Lung (tissue), 12 donors: ENCODE results near the gene NR6A1. TPM values are rescaled to one million over a fixed set of nuclear protein-coding genes. Genes with fewer than 3 reads are reported as not detected.

ENCODE experiments used
- ATAC-seq: fragments of 200-7000 bp; cut with Tn5 transposase; one replicate; pipeline ENCODE4 v1.9.1; 2020; ENCODE audit warnings: moderate number of reproducible peaks; ENCODE audit not compliant: insufficient read depth, low FRiP score
- DNase-seq, 3 donors: peaks; one replicate each; pipeline ENCODE4 v3.0.0-alpha.2; 2013 to 2017
- H3K27ac ChIP-seq, 2 donors: one replicate each; pipeline ENCODE4 v1.5.1; 2013; ENCODE audit warnings: mild to moderate bottlenecking in 2 of 2, moderate library complexity in 2 of 2, control low read depth in 1 of 2, inconsistent platforms in 1 of 2, low read depth in 1 of 2, low read length in 1 of 2
- H3K27me3 ChIP-seq, 3 donors: one replicate each; pipeline ENCODE4 v1.5.1; 2013; ENCODE audit warnings: low read length in 2 of 3; ENCODE audit not compliant: control insufficient read depth in 3 of 3, insufficient read depth in 3 of 3
- H3K36me3 ChIP-seq, 4 donors: one replicate each; pipeline ENCODE4 v1.5.1; 2013; ENCODE audit warnings: low read length in 4 of 4, mild to moderate bottlenecking in 1 of 4, moderate library complexity in 1 of 4; ENCODE audit not compliant: control insufficient read depth in 4 of 4, insufficient read depth in 4 of 4
- H3K4me1 ChIP-seq, 5 donors: one replicate each; pipeline ENCODE4 v1.5.1; 2013; ENCODE audit warnings: low read length in 5 of 5, mild to moderate bottlenecking in 2 of 5, moderate library complexity in 1 of 5; ENCODE audit not compliant: control insufficient read depth in 5 of 5, insufficient read depth in 5 of 5
- H3K4me3 ChIP-seq: one replicate; pipeline ENCODE4 v1.5.1; 2013; ENCODE audit warnings: mild to moderate bottlenecking, control low read depth, moderate library complexity
- H3K9ac ChIP-seq, 2 donors: one replicate each; pipeline ENCODE4 v1.5.1; 2013; ENCODE audit warnings: low read length in 2 of 2, control low read depth in 1 of 2; ENCODE audit not compliant: insufficient read depth in 1 of 2
- H3K9me3 ChIP-seq, 4 donors: one replicate each; pipeline ENCODE4 v1.5.1; 2013; ENCODE audit warnings: low read length in 3 of 4, mild to moderate bottlenecking in 1 of 4, moderate library complexity in 1 of 4; ENCODE audit not compliant: control insufficient read depth in 4 of 4, insufficient read depth in 3 of 4
- WGBS, 2 donors: extraction: QIAGEN DNeasy Blood & Tissue Kit; methylation state at CpG; one replicate each; pipeline ENCODE4 v1.1.7; 2013; 5-methylcytosine and 5-hydroxymethylcytosine counted together
- polyA plus RNA-seq, 2 donors: library from polyadenylated mRNA; stranded (reverse); fragments of 200-250 nt; gene quantifications; one replicate each; pipeline ENCODE4 v1.2.1, GENCODE V29; 2013
- total RNA-seq, 2 donors: library from RNA; depleted of rRNA in 1 of 2; stranded (reverse); fragments of >200 nt in 1 of 2; gene quantifications; one replicate each; pipeline ENCODE4 v1.2.1, GENCODE V29; 2014 to 2021
- TF ChIP-seq, protein P1 (sequence below): IDR thresholded peaks from 2 replicates; pipeline ENCODE4 v1.5.1; 2012; ENCODE audit warnings: mild to moderate bottlenecking; ENCODE audit errors: control extremely low read depth, extremely low read depth
- donor health status: control.
- donor health status: control.
- donor health status: Bipolar disorder and iron deficiency.
- donor health status: healthy.
- donor health status: DM: yes; HTN: yes; CAD: no.

Gene NR6A1
- total and polyA plus RNA-seq, 4 donors = 0.94 to 4.0 (median 2.4) TPM

DNA sequence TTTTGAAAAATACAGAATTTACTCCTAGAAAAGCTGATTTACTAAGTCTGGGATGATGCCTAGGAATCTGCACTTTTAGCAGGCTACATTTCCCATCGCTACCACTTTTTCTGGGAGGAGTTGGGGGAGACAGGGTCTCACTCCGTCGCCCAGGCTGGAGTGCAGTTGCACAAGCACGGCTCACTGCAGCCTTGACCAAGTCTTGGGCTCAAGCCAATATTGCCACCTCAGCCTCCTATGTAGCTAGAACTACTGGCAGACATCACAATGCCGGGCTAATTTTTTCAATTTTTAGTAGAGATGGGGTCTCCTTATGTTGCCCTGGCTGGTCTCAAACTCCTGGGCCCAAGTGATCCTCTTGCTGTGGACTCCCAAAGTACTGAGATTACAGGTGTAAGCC lies 85.9 kb downstream of the NR6A1 start:
- WGBS, 2 donors = 64 to 65% methylated on average over 5 of the region's 5 CpGs
- H3K27ac ChIP-seq = no peak overlapping the region
- H3K4me3 ChIP-seq = no peak overlapping the region
- H3K4me1 ChIP-seq = peaks cover 0 to 7% (median 0%) of the 10 kb centered on the region in 5 donors
- no peaks in the 10 kb centered on the region for H3K9me3 ChIP-seq
- TF ChIP-seq, protein P1, sequence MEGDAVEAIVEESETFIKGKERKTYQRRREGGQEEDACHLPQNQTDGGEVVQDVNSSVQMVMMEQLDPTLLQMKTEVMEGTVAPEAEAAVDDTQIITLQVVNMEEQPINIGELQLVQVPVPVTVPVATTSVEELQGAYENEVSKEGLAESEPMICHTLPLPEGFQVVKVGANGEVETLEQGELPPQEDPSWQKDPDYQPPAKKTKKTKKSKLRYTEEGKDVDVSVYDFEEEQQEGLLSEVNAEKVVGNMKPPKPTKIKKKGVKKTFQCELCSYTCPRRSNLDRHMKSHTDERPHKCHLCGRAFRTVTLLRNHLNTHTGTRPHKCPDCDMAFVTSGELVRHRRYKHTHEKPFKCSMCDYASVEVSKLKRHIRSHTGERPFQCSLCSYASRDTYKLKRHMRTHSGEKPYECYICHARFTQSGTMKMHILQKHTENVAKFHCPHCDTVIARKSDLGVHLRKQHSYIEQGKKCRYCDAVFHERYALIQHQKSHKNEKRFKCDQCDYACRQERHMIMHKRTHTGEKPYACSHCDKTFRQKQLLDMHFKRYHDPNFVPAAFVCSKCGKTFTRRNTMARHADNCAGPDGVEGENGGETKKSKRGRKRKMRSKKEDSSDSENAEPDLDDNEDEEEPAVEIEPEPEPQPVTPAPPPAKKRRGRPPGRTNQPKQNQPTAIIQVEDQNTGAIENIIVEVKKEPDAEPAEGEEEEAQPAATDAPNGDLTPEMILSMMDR = no peak
- H3K36me3 ChIP-seq = peaks cover 0 to 4% (median under 1%) of the 10 kb centered on the region in 4 donors
- H3K27me3 ChIP-seq = no peaks in the 10 kb centered on the region
- peak; percentile 59 to 80 (median 68) for DNase-seq
- no peak for ATAC-seq
- H3K9ac ChIP-seq = no peak overlapping the region

DNA sequence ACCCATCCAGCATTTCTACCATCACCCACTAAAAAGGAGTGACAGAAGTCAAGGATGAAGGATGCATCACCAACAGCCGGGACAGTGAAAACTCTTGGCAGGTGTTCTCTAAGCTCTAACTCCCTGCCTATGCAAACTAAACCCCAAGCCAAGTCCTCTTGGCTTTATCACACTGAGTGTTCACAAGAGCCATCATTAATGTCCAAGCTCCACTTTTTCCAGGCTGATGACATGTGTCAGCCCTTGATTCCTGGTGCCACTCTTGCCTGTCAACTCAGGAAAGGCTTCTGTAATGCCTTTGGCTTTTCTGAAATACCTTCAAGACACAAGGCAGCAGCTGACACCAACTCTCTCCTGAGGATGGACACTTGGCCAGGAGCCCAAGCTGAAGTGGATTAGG lies 86.9 kb downstream of the NR6A1 start:
- Histone ChIP-seq H3K36me3 (peaks cover 0 to 4% (median under 1%) of the 10 kb centered on the region in 4 donors), H3K27ac (no peak overlapping the region), H3K9ac (no peak overlapping the region), H3K4me1 (peaks cover 0 to 7% (median 0%) of the 10 kb centered on the region in 5 donors), H3K4me3 (no peak overlapping the region), H3K9me3 (no peaks in the 10 kb centered on the region), H3K27me3 (no peaks in the 10 kb centered on the region)
- ATAC-seq = no peak
- WGBS, 2 donors = 57 to 85% methylated on average over 1 of the region's 1 CpG
- TF ChIP-seq, protein P1 = no peak
- DNase-seq = no peak

DNA sequence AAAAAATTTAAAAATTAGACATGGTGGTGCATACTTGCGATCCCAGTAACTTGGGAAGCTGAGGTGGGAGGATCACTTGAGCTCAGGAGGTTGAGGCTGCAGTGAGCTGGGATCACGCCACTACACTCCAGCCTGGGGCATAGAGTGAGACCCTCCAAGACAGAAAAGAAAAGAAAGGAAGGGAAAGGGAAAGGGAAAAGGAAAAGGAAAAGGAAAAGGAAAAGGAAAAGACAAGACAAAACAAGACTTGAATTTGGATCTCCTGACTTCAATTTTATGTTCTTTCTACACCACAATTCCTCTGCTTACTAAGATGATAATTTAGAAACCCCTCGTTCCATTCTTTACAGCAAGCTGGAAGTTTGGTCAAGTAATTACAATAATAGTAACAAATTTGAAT lies 88.1 kb downstream of the NR6A1 start:
- Histone ChIP-seq H3K4me1 (peaks cover 0 to 7% (median 0%) of the 10 kb centered on the region in 5 donors), H3K9ac (no peak overlapping the region), H3K27ac (no peak overlapping the region), H3K4me3 (no peak overlapping the region), H3K27me3 (no peaks in the 10 kb centered on the region), H3K9me3 (no peaks in the 10 kb centered on the region), H3K36me3 (peaks cover 0 to 4% (median under 1%) of the 10 kb centered on the region in 4 donors)
- DNase-seq = no peak
- TF ChIP-seq, protein P1 = no peak
- 95 to 98% methylated on average over 3 of the region's 3 CpGs for WGBS, 2 donors
- no peak for ATAC-seq

DNA sequence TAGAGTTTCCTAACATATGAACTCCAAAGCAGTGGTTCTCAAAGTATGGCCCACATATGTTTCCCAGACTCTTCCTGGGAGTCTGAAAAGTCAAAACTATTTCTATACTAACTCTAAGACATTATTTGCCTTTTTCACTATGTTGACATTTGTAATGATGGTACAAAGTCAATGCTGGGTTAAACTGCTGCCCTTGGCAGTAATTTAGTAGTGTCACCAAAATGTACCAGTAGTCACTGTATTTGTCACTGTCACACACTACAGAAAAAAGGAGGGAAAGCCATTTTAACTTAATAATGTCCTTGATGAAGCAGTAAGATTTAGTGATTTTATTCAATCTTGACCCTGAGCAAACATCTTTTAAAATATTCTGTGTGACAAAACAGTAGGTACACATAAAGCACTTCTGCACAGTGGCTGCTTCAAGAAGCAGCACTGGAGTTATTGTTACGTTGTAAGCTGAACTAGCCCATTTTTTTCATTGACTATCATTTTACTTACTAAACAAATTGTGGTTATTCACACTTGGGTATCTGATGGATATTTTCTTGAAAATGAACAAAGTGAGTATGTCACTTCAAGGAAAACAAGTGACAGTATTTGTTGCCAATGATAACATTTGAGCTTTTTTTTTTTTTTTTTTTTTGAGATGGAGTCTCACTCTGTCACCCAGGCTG lies 90.3 kb downstream of the NR6A1 start:
- 79 to 86% methylated on average over 1 of the region's 1 CpG for WGBS, 2 donors
- no peaks in the 10 kb centered on the region for H3K27me3 ChIP-seq
- TF ChIP-seq, protein P1 = no peak

More for the DNA sequence above, 90.3 kb downstream of the NR6A1 start:
- Histone ChIP-seq H3K9ac (no peak overlapping the region), H3K9me3 (no peaks in the 10 kb centered on the region), H3K4me3 (no peak overlapping the region), H3K36me3 (peaks cover 0 to 4% (median under 1%) of the 10 kb centered on the region in 4 donors), H3K27ac (no peak overlapping the region), H3K4me1 (peaks cover 0 to 13% (median 1%) of the 10 kb centered on the region in 5 donors)
- ATAC-seq (no peak), DNase-seq (no peak)
